OCI-LY7 (cell line): ENCODE data around the gene OR14A16. TPM values are rescaled to one million over a fixed set of nuclear protein-coding genes. Genes with fewer than 3 reads are reported as not detected.

Experiments
- BruUV-seq: library from RNA; stranded (reverse); fragments of 400-500 nt; replicated peaks from 2 replicates; lab custom pipeline; 2021; lab: Mats Ljungman, UMichigan
- CTCF ChIA-PET: fragments of 300-600 bp; sonication (Branson Sonifier 250); formaldehyde crosslinking; loops from one replicate; lab custom pipeline; 2022; ENCODE audit warnings: antibody characterized with exemption; ENCODE audit not compliant: unreplicated experiment; lab: Charles Lee
- POLR2A ChIA-PET: fragments of 300-600 bp; sonication (Branson Sonifier 250); formaldehyde crosslinking; loops from one replicate; lab custom pipeline; 2022; ENCODE audit warnings: antibody characterized with exemption; lab: Charles Lee
- DNase-seq: peaks from one replicate; pipeline ENCODE4 v3.0.0-alpha.2; 2015; ENCODE audit warnings: low spot score
- H2AFZ ChIP-seq: fragments of 200-600 bp; sonication (generic), shearing (Covaris generic); 2 replicates; pipeline ENCODE4 v1.6.1; 2014; ENCODE audit warnings: mild to moderate bottlenecking, antibody characterized with exemption, low read length, moderate library complexity
- H3K27ac ChIP-seq: fragments of 200-600 bp; sonication (generic); 2 replicates; pipeline ENCODE4 v1.5.1; 2014; ENCODE audit warnings: mixed run types, low read depth, mild to moderate bottlenecking, moderate library complexity, low read length, inconsistent platforms; ENCODE audit not compliant: poor library complexity, severe bottlenecking
- H3K36me3 ChIP-seq: fragments of 200-600 bp; sonication (generic); 2 replicates; pipeline ENCODE4 v1.6.1; 2014; ENCODE audit warnings: mild to moderate bottlenecking, antibody characterized with exemption, low read length, moderate library complexity, mixed read lengths; ENCODE audit not compliant: insufficient read depth
- H3K4me1 ChIP-seq: fragments of 200-600 bp; sonication (generic); 2 replicates; pipeline ENCODE4 v1.5.1; 2014; ENCODE audit warnings: mild to moderate bottlenecking, low read length; ENCODE audit not compliant: insufficient read depth, poor library complexity, severe bottlenecking
- H3K4me2 ChIP-seq: fragments of 200-600 bp; sonication (generic); 2 replicates; pipeline ENCODE4 v1.6.1; 2014; ENCODE audit warnings: mild to moderate bottlenecking, low read length
- H3K4me3 ChIP-seq: fragments of 200-600 bp; sonication (generic); 2 replicates; pipeline ENCODE4 v1.5.1; 2014; ENCODE audit warnings: mild to moderate bottlenecking, low read depth, low read length; ENCODE audit not compliant: poor library complexity, severe bottlenecking
- H3K79me2 ChIP-seq: fragments of 200-600 bp; sonication (generic); 2 replicates; pipeline ENCODE4 v1.6.1; 2016; ENCODE audit warnings: low read depth, mild to moderate bottlenecking, low read length, moderate library complexity, mixed read lengths; ENCODE audit not compliant: insufficient read depth
- H3K9me2 ChIP-seq: fragments of 200-600 bp; sonication (generic); 2 replicates; pipeline ENCODE4 v1.6.1; 2016; ENCODE audit warnings: mild to moderate bottlenecking, low read length, mixed read lengths; ENCODE audit not compliant: insufficient read depth
- H3K9me3 ChIP-seq: fragments of 200-600 bp; sonication (generic); 2 replicates; pipeline ENCODE4 v1.6.1; 2014; ENCODE audit warnings: mild to moderate bottlenecking, mixed run types, low read length, mixed read lengths
- H4K20me1 ChIP-seq: fragments of 200-600 bp; sonication (generic); 2 replicates; pipeline ENCODE4 v1.6.1; 2014; ENCODE audit warnings: mild to moderate bottlenecking, antibody characterized with exemption, low read length, moderate library complexity, mixed read lengths; ENCODE audit not compliant: insufficient read depth
- EZH2phosphoT487 ChIP-seq: fragments of 200-600 bp; sonication (generic); IDR thresholded peaks from 2 replicates; pipeline ENCODE4 v1.6.1; 2018; ENCODE audit warnings: low read depth, borderline replicate concordance, mild to moderate bottlenecking, mixed run types, antibody characterized with exemption, low read length, moderate library complexity, mixed read lengths
- intact Hi-C: fragments of 100-400 bp; cut with micrococcal nuclease; formaldehyde crosslinking; loops from one replicate; pipeline ENCODE4 v1.10.0; 2022; ENCODE audit not compliant: unreplicated experiment
- total RNA-seq, 2 experiments: library from RNA; depleted of rRNA in 1 of 2; stranded (reverse); fragments of >200 nt in 1 of 2; shearing (Covaris generic) in 1 of 2; gene quantifications; 2 replicates each; pipeline ENCODE4 v1.2.3, GENCODE V29; 2014 to 2022
- TF ChIP-seq, protein P1 (sequence below): fragments of 200-600 bp; sonication (generic); conservative IDR thresholded peaks from 2 replicates; pipeline ENCODE4 v1.5.1; 2014; ENCODE audit warnings: mild to moderate bottlenecking, antibody characterized with exemption, low read length, moderate library complexity, mixed read lengths

OR14A16 gene
- total RNA-seq, 2 experiments from 2014 or later, result not detected

GRCh38 chr1:247848346-247848745 lies 24.4 kb upstream of the OR14A16 start:
- Histone ChIP-seq H3K4me1 (no peaks in the 10 kb centered on the region), H4K20me1 (no peaks in the 10 kb centered on the region), H3K27ac (no peak overlapping the region), H3K4me3 (no peak overlapping the region), H3K4me2 (no peak overlapping the region), H3K9me2 (no peaks in the 10 kb centered on the region), H3K36me3 (no peaks in the 10 kb centered on the region), H3K9me3 (no peaks in the 10 kb centered on the region), H2AFZ (no peak overlapping the region), H3K79me2 (no peaks in the 10 kb centered on the region)
- intact Hi-C loops, result no loop called here
- POLR2A ChIA-PET, result no interaction called here
- DNase-seq, result no peak
- no TSS peak for BruUV-seq
- TF ChIP-seq, protein P1, sequence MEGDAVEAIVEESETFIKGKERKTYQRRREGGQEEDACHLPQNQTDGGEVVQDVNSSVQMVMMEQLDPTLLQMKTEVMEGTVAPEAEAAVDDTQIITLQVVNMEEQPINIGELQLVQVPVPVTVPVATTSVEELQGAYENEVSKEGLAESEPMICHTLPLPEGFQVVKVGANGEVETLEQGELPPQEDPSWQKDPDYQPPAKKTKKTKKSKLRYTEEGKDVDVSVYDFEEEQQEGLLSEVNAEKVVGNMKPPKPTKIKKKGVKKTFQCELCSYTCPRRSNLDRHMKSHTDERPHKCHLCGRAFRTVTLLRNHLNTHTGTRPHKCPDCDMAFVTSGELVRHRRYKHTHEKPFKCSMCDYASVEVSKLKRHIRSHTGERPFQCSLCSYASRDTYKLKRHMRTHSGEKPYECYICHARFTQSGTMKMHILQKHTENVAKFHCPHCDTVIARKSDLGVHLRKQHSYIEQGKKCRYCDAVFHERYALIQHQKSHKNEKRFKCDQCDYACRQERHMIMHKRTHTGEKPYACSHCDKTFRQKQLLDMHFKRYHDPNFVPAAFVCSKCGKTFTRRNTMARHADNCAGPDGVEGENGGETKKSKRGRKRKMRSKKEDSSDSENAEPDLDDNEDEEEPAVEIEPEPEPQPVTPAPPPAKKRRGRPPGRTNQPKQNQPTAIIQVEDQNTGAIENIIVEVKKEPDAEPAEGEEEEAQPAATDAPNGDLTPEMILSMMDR, result no peak
- TF ChIP-seq EZH2phosphoT487, result no peak
- CTCF ChIA-PET, result no interaction called here

DNA sequence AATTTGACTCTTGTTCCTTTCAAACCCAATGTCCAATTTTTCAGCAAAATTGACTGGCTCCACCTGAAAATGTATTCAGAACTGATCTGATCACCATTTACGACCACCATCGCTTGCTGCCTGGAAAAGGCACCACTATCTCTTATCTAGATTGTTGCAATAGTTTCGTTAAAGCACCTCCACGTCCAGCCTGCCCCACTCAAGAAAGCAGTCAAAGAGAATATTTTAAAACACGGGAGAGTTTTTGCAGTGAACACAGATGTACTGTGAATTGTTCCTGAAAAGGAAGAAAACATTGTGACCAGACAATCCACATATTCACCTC lies 21.7 kb upstream of the OR14A16 start:
- Histone ChIP-seq H3K27ac (no peak overlapping the region), H3K79me2 (no peaks in the 10 kb centered on the region), H4K20me1 (no peaks in the 10 kb centered on the region), H3K9me3 (no peaks in the 10 kb centered on the region), H3K4me3 (no peak overlapping the region), H3K9me2 (no peaks in the 10 kb centered on the region), H2AFZ (no peak overlapping the region), H3K4me1 (no peaks in the 10 kb centered on the region), H3K4me2 (no peak overlapping the region), H3K36me3 (no peaks in the 10 kb centered on the region)
- no peak for TF ChIP-seq EZH2phosphoT487
- TF ChIP-seq, protein P1, result no peak
- no peak for DNase-seq
- intact Hi-C loops, result no loop called here
- BruUV-seq, result no TSS peak
- CTCF ChIA-PET, result no interaction called here
- POLR2A ChIA-PET, result no interaction called here

GRCh38 chr1:247845011-247845692 lies 21.2 kb upstream of the OR14A16 start:
- Histone ChIP-seq H3K27ac (no peak overlapping the region), H3K4me2 (no peak overlapping the region), H3K9me3 (no peaks in the 10 kb centered on the region), H2AFZ (no peak overlapping the region), H3K4me3 (no peak overlapping the region), H4K20me1 (no peaks in the 10 kb centered on the region), H3K4me1 (no peaks in the 10 kb centered on the region), H3K36me3 (no peaks in the 10 kb centered on the region), H3K79me2 (no peaks in the 10 kb centered on the region), H3K9me2 (no peaks in the 10 kb centered on the region)
- BruUV-seq, result no TSS peak
- DNase-seq, result no peak
- CTCF ChIA-PET, result no interaction called here
- POLR2A ChIA-PET, result no interaction called here
- TF ChIP-seq, protein P1, result no peak
- no peak for TF ChIP-seq EZH2phosphoT487
- intact Hi-C loops, result no loop called here
